GM12874 (cell line): ENCODE measurements around the gene GRK4.
A peak's percentile ranks its signal among the peaks of the same experiment; 100 is the strongest.

ENCODE experiments used
- TF ChIP-seq, protein P1 (sequence below): IDR thresholded peaks from 2 replicates; pipeline ENCODE4 v1.5.1; 2011; ENCODE audit warnings: low read depth, mild to moderate bottlenecking, control low read depth, low read length, moderate library complexity; ENCODE audit not compliant: insufficient read depth

The GRK4 gene

DNA sequence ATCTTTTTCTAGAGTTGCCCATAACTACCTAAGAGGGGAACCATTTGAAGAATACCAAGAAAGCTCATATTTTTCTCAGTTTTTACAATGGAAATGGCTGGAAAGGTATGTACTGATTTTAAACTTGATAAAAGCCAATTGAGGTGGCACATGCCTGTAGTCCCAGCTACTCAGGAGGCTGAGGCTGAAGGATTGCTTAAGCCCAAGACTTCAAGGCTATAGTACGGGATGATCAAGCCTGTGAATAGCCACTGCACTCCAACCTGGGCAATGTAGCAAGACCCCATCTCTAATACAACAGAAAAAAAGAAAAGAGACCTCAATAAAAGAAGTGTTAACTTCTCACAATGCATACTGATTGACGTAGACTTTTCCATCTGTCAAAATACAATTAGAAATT is 44.4 kb downstream of the GRK4 start:
- TF ChIP-seq, protein P1, sequence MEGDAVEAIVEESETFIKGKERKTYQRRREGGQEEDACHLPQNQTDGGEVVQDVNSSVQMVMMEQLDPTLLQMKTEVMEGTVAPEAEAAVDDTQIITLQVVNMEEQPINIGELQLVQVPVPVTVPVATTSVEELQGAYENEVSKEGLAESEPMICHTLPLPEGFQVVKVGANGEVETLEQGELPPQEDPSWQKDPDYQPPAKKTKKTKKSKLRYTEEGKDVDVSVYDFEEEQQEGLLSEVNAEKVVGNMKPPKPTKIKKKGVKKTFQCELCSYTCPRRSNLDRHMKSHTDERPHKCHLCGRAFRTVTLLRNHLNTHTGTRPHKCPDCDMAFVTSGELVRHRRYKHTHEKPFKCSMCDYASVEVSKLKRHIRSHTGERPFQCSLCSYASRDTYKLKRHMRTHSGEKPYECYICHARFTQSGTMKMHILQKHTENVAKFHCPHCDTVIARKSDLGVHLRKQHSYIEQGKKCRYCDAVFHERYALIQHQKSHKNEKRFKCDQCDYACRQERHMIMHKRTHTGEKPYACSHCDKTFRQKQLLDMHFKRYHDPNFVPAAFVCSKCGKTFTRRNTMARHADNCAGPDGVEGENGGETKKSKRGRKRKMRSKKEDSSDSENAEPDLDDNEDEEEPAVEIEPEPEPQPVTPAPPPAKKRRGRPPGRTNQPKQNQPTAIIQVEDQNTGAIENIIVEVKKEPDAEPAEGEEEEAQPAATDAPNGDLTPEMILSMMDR: no peak

DNA sequence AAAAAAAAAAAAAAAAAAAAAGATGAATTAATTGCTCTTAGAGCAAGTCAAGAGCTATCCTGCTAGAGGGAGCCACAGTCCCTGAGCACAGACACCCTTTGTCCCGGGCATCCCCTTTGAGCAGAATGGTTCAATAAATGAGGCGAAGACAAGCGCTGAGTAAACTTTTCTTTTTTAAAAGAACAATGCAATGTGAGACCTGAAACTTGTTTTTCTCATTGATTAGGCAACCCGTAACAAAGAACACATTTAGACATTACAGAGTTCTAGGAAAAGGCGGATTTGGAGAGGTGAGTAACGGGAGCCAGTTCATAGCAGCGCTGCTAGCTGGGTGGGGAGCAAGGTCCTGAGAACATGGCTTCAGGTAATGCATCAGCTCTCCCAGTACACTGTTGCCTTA is 46.1 kb downstream of the GRK4 start:
- TF ChIP-seq, protein P1: 0 out of 2 replicates have a peak, but pooled peaks have one; percentile 12

DNA sequence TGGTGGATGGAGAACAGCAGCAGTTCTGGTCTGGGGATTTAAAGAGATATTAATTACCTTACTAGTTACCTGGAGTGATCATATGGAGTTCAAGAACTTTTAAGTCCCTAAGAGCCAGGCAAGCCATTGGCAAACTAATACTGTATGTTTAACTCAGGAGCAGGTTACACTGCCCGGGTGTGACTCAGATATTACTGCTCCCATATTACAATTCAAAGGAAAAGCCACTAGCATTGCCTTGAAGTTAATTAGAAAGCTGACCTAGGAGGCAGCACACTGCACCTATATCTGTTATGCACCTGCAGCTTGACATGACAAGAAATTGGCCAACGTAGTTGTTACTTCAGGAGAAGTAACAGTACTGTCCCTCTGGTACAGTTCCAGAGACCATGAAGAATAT is 47.2 kb downstream of the GRK4 start:
- TF ChIP-seq, protein P1: no peak

DNA sequence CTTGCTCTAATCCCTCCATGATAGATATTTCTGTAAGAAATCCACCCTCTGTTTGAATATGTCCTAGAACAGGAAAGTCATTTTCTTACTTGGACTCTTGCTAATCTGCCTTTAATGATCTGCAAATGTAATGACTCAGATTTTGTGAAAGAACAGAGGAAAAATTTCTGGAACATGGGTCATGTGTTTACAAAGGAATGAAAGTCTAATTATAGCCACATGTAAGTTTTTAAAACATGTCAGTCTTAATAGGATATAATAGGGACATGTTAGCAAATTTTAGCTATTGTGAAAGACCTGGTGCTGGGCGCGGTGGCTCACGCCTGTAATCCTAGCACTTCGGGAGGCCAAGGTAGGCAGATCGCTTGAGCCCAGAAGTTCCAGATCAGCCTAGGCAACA is 47.6 kb downstream of the GRK4 start:
- TF ChIP-seq, protein P1: no peak

DNA sequence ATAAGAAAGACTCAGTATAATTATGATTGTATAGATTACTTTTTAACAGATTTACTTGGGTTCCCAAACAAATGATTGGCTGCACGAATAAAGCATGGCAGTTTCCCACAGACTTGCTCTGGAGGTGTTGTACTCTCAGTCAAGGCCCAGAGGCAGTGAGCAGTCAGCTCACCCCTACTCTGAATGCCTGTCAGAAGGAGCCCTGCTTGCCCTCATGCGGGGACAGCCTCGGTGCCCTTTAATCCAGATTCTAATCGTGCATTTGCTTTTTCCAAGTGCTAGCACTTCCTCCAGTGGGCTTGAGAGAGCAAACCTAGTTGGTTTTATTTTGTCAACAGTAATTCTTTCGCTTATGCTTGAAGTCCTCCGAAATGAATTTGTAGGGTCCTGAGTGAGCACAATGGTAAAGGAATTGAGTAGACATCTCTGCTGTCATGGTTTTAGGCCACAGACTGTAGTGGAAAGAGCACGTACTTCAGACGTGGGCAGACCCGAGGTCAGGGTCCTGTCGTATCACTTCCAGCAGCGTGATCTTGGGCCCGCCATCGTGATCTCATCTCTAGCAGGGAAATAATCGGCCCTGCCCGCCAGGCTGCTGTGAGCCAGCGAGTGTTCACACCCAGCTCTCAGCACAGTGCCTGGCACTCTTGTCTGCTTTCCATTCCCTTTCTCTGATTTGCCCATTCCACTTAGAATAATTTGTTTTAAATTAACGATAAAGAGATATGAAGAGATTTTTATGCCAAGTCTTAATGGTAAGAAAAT is 48.3 kb downstream of the GRK4 start:
- TF ChIP-seq, protein P1: no peak

DNA sequence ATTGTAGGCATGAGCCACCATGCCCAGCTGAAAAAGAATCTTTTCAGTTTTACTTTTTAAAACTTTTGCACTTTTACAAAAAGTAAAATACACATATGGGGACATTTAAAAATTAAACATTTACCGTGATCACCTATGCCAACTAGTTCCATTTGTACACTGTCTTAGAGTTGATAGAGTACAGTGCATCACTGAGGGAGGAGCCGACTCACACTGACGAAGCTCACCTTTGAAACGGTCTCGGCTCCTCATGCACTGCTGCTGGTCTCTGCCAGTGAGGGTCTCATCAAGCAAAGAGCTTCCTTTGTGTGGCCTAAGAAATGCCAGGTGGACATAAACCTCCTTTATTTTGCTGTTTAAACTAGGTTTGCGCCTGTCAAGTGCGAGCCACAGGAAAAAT is 50.0 kb downstream of the GRK4 start:
- TF ChIP-seq, protein P1: no peak

DNA sequence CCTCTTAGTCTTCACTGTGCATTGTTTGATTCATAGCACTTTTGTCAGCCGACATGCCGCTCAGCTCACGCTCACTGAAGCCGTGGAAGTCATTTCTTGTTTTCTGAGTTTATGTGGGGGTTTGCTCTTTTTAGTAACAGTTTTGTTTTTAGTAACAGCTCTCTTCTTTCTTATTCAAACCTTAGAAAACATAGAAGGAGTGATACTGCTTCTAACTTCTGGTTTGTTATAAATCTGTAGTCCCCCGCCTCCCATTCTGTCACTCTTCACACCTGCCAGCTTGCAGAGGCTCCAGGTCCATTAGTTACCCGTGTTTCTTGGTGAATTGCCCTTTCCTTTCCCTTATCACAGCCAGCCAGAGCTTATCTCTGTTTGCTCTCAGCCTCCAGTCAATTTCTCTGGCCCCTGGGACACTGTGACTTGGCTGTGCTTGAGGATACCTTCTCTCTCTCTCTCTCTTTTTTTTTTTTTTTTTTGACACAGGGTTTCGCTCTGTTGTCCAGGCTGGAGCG is 50.5 kb downstream of the GRK4 start:
- TF ChIP-seq, protein P1: no peak
